NB4 (cell line): ENCODE results near the gene EPN3.

ENCODE experiments used
- DNase-seq: peaks from one replicate; pipeline ENCODE4 v3.0.0; 2010; ENCODE audit warnings: low read depth
- H3K4me3 ChIP-seq: one replicate; pipeline ENCODE4 v1.5.1; 2011; ENCODE audit warnings: mild to moderate bottlenecking, low read depth, low read length, moderate library complexity
- CTCF ChIP-seq: IDR thresholded peaks from one replicate; pipeline ENCODE4 v1.5.1; 2012; ENCODE audit warnings: low read depth, low read length
- MAX ChIP-seq: IDR thresholded peaks from 2 replicates; pipeline ENCODE4 v1.6.1; 2011; ENCODE audit warnings: low read depth, low read length
- MYC ChIP-seq: IDR thresholded peaks from 2 replicates; pipeline ENCODE4 v1.6.1; 2011; ENCODE audit warnings: low read depth, low read length
- POLR2A ChIP-seq: IDR thresholded peaks from 2 replicates; pipeline ENCODE4 v1.6.1; 2011; ENCODE audit warnings: mild to moderate bottlenecking; ENCODE audit not compliant: insufficient read length; ENCODE audit errors: extremely low read depth

EPN3 gene

GRCh38 chr17:50577451-50577954 lies 45.0 kb downstream of the EPN3 start:
- no peak overlapping the region for H3K4me3 ChIP-seq
- no peak for DNase-seq
- no peak for TF ChIP-seq MAX
- no peak for TF ChIP-seq POLR2A
- TF ChIP-seq CTCF = no peak
- no peak for TF ChIP-seq MYC

- TF ChIP-seq MYC (no peak), CTCF (no peak), POLR2A (no peak), MAX (no peak)
- no peak overlapping the region for H3K4me3 ChIP-seq
- no peak for DNase-seq
These were observed 45.6 kb downstream of the EPN3 start for GRCh38 chr17:50578173-50578572.

GRCh38 chr17:50579399-50579798 lies 46.9 kb downstream of the EPN3 start:
- TF ChIP-seq MAX = no peak
- no peak for TF ChIP-seq POLR2A
- TF ChIP-seq MYC = no peak
- TF ChIP-seq CTCF = no peak
- no peak overlapping the region for H3K4me3 ChIP-seq
- DNase-seq = no peak

GRCh38 chr17:50580646-50581045 lies 48.1 kb downstream of the EPN3 start:
- H3K4me3 ChIP-seq = no peak overlapping the region
- no peak for DNase-seq
- TF ChIP-seq CTCF (no peak), MYC (no peak), MAX (no peak), POLR2A (no peak)

GRCh38 chr17:50581316-50581715 lies 48.8 kb downstream of the EPN3 start:
- no peak for TF ChIP-seq MAX
- no peak for TF ChIP-seq CTCF
- TF ChIP-seq POLR2A = no peak
- TF ChIP-seq MYC = no peak
- DNase-seq = no peak
- H3K4me3 ChIP-seq = no peak overlapping the region

- H3K4me3 ChIP-seq = no peak overlapping the region
- no peak for DNase-seq
- TF ChIP-seq CTCF = no peak
- no peak for TF ChIP-seq MAX
- no peak for TF ChIP-seq MYC
- TF ChIP-seq POLR2A = no peak
These were observed 50.2 kb downstream of the EPN3 start for GRCh38 chr17:50582741-50583140.
